ENCODE results near the gene ETNK1.
"Not testable (repeated sequence)": the region's sequence is repeated elsewhere in the genome, so short reads cannot be mapped to it uniquely, and the experiment has no call there.

Gene ETNK1

GRCh38 chr12:22687361-22688076 lies 62.5 kb downstream of the ETNK1 start:
- no peak for DNase-seq

GRCh38 chr12:22689876-22690275 lies 64.9 kb downstream of the ETNK1 start:
- DNase-seq = no peak

- DNase-seq = no peak
Observed at GRCh38 chr12:22691319-22691718, 66.3 kb downstream of the ETNK1 start.

- not testable (repeated sequence) for DNase-seq
Observed at GRCh38 chr12:22692467-22692866, 67.5 kb downstream of the ETNK1 start.

- no peak for DNase-seq
Observed at GRCh38 chr12:22692964-22693555, 68.1 kb downstream of the ETNK1 start.

- no peak for DNase-seq
Observed at GRCh38 chr12:22698576-22698975, 73.6 kb downstream of the ETNK1 start.

- DNase-seq = not testable (repeated sequence)
Observed at GRCh38 chr12:22699705-22700104, 74.7 kb downstream of the ETNK1 start.

GRCh38 chr12:22700106-22700505 lies 75.1 kb downstream of the ETNK1 start:
- no peak for DNase-seq

GRCh38 chr12:22701216-22701809 lies 76.3 kb downstream of the ETNK1 start:
- not testable (repeated sequence) for DNase-seq

- no peak for DNase-seq
Observed at GRCh38 chr12:22702690-22703089, 77.7 kb downstream of the ETNK1 start.

- DNase-seq = no peak
Observed at GRCh38 chr12:22709292-22709691, 84.3 kb downstream of the ETNK1 start.

GRCh38 chr12:22712083-22712482 lies 87.1 kb downstream of the ETNK1 start:
- no peak for DNase-seq

GRCh38 chr12:22715254-22715653 lies 90.3 kb downstream of the ETNK1 start:
- no peak for DNase-seq

GRCh38 chr12:22719745-22720144 lies 94.8 kb downstream of the ETNK1 start:
- no peak for DNase-seq

- no peak for DNase-seq
Observed at GRCh38 chr12:22722081-22722480, 97.1 kb downstream of the ETNK1 start.

- DNase-seq = no peak
Observed at GRCh38 chr12:22722779-22723178, 97.8 kb downstream of the ETNK1 start.

GRCh38 chr12:22728987-22729386 lies 104.0 kb downstream of the ETNK1 start:
- DNase-seq = no peak

GRCh38 chr12:22729431-22729956 lies 104.5 kb downstream of the ETNK1 start:
- no peak for DNase-seq

- no peak for DNase-seq
Observed at GRCh38 chr12:22729957-22730443, 105.0 kb downstream of the ETNK1 start.

- no peak for DNase-seq
Observed at GRCh38 chr12:22731236-22731635, 106.3 kb downstream of the ETNK1 start.

- no peak for DNase-seq
Observed at GRCh38 chr12:22733756-22734155, 108.8 kb downstream of the ETNK1 start.

- DNase-seq = no peak
Observed at GRCh38 chr12:22738945-22739344, 114.0 kb downstream of the ETNK1 start.
